Muscle layer of duodenum (tissue), 2 donors: ENCODE data around the gene LRRC4C.
"Not testable (repeated sequence)": the region's sequence is repeated elsewhere in the genome, so short reads cannot be mapped to it uniquely, and the experiment has no call there.

Experiments used
- H3K27ac ChIP-seq: one replicate; pipeline ENCODE4 v1.7.0; 2013; ENCODE audit warnings: mild to moderate bottlenecking, low read length
- H3K27me3 ChIP-seq: one replicate; pipeline ENCODE4 v1.7.0; 2013; ENCODE audit warnings: low read depth, mild to moderate bottlenecking, control low read depth, low read length
- H3K36me3 ChIP-seq, 2 donors: one replicate each; pipeline ENCODE4 v1.7.0; 2013; ENCODE audit warnings: low read length in 2 of 2, control low read depth in 1 of 2, mild to moderate bottlenecking in 1 of 2; ENCODE audit not compliant: insufficient read depth in 2 of 2, control insufficient read depth in 1 of 2
- H3K4me1 ChIP-seq, 2 donors: one replicate each; pipeline ENCODE4 v1.7.0; 2013; ENCODE audit warnings: low read length in 2 of 2, mild to moderate bottlenecking in 2 of 2, control low read depth in 1 of 2, moderate library complexity in 1 of 2; ENCODE audit not compliant: insufficient read depth in 2 of 2, control insufficient read depth in 1 of 2
- H3K4me3 ChIP-seq, 2 donors: one replicate each; pipeline ENCODE4 v1.7.0; 2013; ENCODE audit warnings: low read length in 2 of 2, low read depth in 1 of 2, mild to moderate bottlenecking in 1 of 2
- H3K9me3 ChIP-seq, 2 donors: one replicate each; pipeline ENCODE4 v1.7.0; 2013; ENCODE audit warnings: low read length in 2 of 2, control low read depth in 1 of 2, mild to moderate bottlenecking in 1 of 2; ENCODE audit not compliant: control insufficient read depth in 1 of 2
- donor health status: healthy.

The LRRC4C gene

GRCh38 chr11:41053894-41054293 lies 405.6 kb downstream of the LRRC4C start:
- Histone ChIP-seq H3K36me3 (no peaks in the 10 kb centered on the region), H3K4me3 (no peak overlapping the region), H3K27me3 (no peaks in the 10 kb centered on the region), H3K27ac (no peak overlapping the region), H3K4me1 (no peaks in the 10 kb centered on the region), H3K9me3 (no peaks in the 10 kb centered on the region)

- Histone ChIP-seq H3K27ac (no peak overlapping the region), H3K27me3 (no peaks in the 10 kb centered on the region), H3K9me3 (no peaks in the 10 kb centered on the region), H3K36me3 (no peaks in the 10 kb centered on the region), H3K4me3 (no peak overlapping the region), H3K4me1 (no peaks in the 10 kb centered on the region)
These were observed 407.4 kb downstream of the LRRC4C start for GRCh38 chr11:41051919-41052635.

GRCh38 chr11:41050791-41051190 lies 408.7 kb downstream of the LRRC4C start:
- no peak overlapping the region for H3K4me3 ChIP-seq
- no peaks in the 10 kb centered on the region for H3K9me3 ChIP-seq
- H3K27ac ChIP-seq: no peak overlapping the region
- H3K36me3 ChIP-seq: no peaks in the 10 kb centered on the region
- no peaks in the 10 kb centered on the region for H3K27me3 ChIP-seq
- no peaks in the 10 kb centered on the region for H3K4me1 ChIP-seq

- Histone ChIP-seq H3K27ac (no peak overlapping the region), H3K9me3 (no peaks in the 10 kb centered on the region), H3K27me3 (no peaks in the 10 kb centered on the region), H3K4me1 (no peaks in the 10 kb centered on the region), H3K4me3 (no peak overlapping the region), H3K36me3 (no peaks in the 10 kb centered on the region)
These were observed 412.2 kb downstream of the LRRC4C start for GRCh38 chr11:41047229-41047628.

GRCh38 chr11:41045266-41045665 lies 414.2 kb downstream of the LRRC4C start:
- no peaks in the 10 kb centered on the region for H3K27me3 ChIP-seq
- no peak overlapping the region for H3K27ac ChIP-seq
- H3K4me1 ChIP-seq: no peaks in the 10 kb centered on the region
- no peaks in the 10 kb centered on the region for H3K36me3 ChIP-seq
- H3K9me3 ChIP-seq: no peaks in the 10 kb centered on the region
- H3K4me3 ChIP-seq: no peak overlapping the region

- no peaks in the 10 kb centered on the region for H3K4me1 ChIP-seq
- no peak overlapping the region for H3K4me3 ChIP-seq
These were observed 414.7 kb downstream of the LRRC4C start for GRCh38 chr11:41044747-41045146.

DNA sequence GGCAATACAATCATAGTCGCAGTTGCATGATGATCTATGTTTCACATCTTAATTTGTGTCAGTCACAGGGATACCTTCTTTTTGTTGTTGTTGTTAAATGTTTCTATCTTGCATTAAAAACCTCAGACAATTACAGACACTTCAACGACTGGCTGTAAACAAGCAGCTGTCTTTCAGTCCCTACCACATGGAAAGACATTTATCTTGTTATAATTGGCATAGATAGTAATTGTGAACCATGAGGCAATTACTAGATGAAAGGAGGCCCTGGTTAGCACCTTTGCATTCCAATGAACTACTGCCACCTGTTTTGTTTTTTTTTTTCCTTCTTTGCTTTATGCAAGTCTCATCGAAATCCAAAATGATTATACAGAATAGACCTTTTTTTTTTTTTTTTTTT lies 416.8 kb downstream of the LRRC4C start:
- H3K4me1 ChIP-seq: no peaks in the 10 kb centered on the region
- H3K27me3 ChIP-seq: no peaks in the 10 kb centered on the region
- H3K4me3 ChIP-seq: no peak overlapping the region
- H3K9me3 ChIP-seq: no peaks in the 10 kb centered on the region
- H3K27ac ChIP-seq: no peak overlapping the region
- no peaks in the 10 kb centered on the region for H3K36me3 ChIP-seq

More at GRCh38 chr11:41044747-41045146, 414.7 kb downstream of the LRRC4C start:
- Histone ChIP-seq H3K27me3 (no peaks in the 10 kb centered on the region), H3K36me3 (no peaks in the 10 kb centered on the region), H3K27ac (no peak overlapping the region), H3K9me3 (no peaks in the 10 kb centered on the region)

DNA sequence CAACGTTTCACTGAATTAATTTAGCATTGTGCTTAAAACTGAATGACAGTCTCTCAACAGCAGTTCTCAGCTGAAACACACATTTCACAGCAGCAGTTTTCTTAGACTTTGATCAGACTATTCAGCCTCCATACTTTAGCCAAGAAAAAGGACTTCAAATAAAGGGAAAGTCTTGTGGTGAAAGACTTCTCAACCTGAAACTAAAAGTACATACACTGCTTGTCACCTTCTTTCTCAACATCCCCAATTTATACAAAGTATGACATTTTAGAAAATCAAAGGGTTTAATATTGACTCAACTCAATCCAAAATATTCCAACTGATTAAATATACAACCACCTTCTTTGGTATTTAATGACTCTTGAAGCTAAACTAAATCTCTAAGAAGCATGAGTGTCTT lies 419.0 kb downstream of the LRRC4C start:
- no peaks in the 10 kb centered on the region for H3K9me3 ChIP-seq
- H3K4me1 ChIP-seq: no peaks in the 10 kb centered on the region
- no peak overlapping the region for H3K4me3 ChIP-seq
- no peaks in the 10 kb centered on the region for H3K36me3 ChIP-seq
- H3K27ac ChIP-seq: no peak overlapping the region
- H3K27me3 ChIP-seq: no peaks in the 10 kb centered on the region

DNA sequence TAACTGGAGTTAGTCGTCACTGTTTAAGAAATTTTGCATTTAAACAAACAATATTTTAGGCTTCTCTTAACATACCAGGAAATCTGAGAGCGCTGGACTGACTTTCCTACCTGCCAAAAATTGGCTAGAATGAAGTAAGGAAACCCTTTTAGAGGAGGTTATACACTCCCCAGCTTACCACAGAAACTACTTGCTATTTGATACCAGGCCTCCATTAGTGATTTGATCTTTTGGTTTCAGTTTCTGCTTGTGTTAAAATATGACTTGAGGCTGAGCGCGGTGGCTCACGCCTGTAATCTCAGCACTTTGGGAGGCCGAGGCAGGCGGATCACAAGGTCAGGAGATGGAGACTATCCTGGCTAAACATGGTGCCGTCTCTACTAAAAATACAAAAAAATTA lies 419.9 kb downstream of the LRRC4C start:
- H3K4me3 ChIP-seq: no peak overlapping the region
- H3K4me1 ChIP-seq: no peaks in the 10 kb centered on the region
- H3K9me3 ChIP-seq: no peaks in the 10 kb centered on the region
- H3K27me3 ChIP-seq: no peaks in the 10 kb centered on the region
- H3K27ac ChIP-seq: no peak overlapping the region
- H3K36me3 ChIP-seq: no peaks in the 10 kb centered on the region

GRCh38 chr11:41031551-41032060 lies 427.8 kb downstream of the LRRC4C start:
- H3K4me3 ChIP-seq: no peak overlapping the region
- H3K36me3 ChIP-seq: no peaks in the 10 kb centered on the region
- no peaks in the 10 kb centered on the region for H3K9me3 ChIP-seq
- no peaks in the 10 kb centered on the region for H3K4me1 ChIP-seq
- no peak overlapping the region for H3K27ac ChIP-seq
- no peaks in the 10 kb centered on the region for H3K27me3 ChIP-seq

GRCh38 chr11:41020259-41020658 lies 439.2 kb downstream of the LRRC4C start:
- H3K4me3 ChIP-seq: no peak overlapping the region
- no peaks in the 10 kb centered on the region for H3K27me3 ChIP-seq
- H3K9me3 ChIP-seq: peaks cover 0 to 2% of the 10 kb centered on the region in 2 donors
- no peaks in the 10 kb centered on the region for H3K4me1 ChIP-seq
- no peaks in the 10 kb centered on the region for H3K36me3 ChIP-seq
- no peak overlapping the region for H3K27ac ChIP-seq

DNA sequence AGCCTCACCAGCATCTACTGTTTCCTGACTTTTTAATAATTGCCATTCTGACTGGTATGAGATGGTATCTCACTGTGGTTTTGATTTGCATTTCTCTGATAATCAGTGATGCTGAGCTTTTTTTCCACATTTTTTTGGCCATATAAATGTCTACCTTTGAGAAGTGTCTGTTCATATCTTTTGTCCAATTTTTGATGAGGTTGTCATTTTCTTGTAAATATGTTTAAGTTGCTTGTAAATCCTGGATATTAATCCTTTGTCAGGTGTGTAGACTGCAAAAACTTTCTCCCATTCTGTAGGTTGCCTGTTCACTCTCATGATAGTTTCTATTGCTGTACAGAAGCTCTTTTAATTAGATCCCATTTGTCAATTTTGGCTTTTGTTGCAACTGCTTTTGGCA lies 439.8 kb downstream of the LRRC4C start:
- H3K9me3 ChIP-seq, H3K36me3 ChIP-seq, H3K4me3 ChIP-seq, H3K27ac ChIP-seq, H3K4me1 ChIP-seq, H3K27me3 ChIP-seq: not testable (repeated sequence)
